GM12892 (cell line): Measurements from ENCODE around the gene ARNT2.

Experiments used
- POLR2A ChIP-seq: IDR thresholded peaks from 2 replicates; pipeline ENCODE4 v1.6.1; 2011; ENCODE audit warnings: low read depth, low read length, control low read depth
- POLR2AphosphoS5 ChIP-seq: IDR thresholded peaks from 2 replicates; pipeline ENCODE4 v1.6.1; 2011; ENCODE audit warnings: low read depth, low read length, control low read depth
- TAF1 ChIP-seq: IDR thresholded peaks from 2 replicates; pipeline ENCODE4 v1.6.1; 2011; ENCODE audit warnings: low read depth, mild to moderate bottlenecking, control low read depth, low read length, borderline replicate concordance

GRCh38 chr15:80565988-80566387 is 161.8 kb downstream of the ARNT2 start:
- TF ChIP-seq POLR2A, result no peak
- TF ChIP-seq POLR2AphosphoS5, result no peak
- no peak for TF ChIP-seq TAF1
